ENCODE data around the gene SBNO2.

Gene SBNO2

GRCh38 chr19:1167687-1168571 lies 6.1 kb downstream of the SBNO2 start:
- DNase-seq, result no peak

- no peak for DNase-seq
Measured at GRCh38 chr19:1166872-1167573, 7.0 kb downstream of the SBNO2 start.

- no peak for DNase-seq
Measured at GRCh38 chr19:1164684-1165531, 9.2 kb downstream of the SBNO2 start.

GRCh38 chr19:1163934-1164683 lies 10.0 kb downstream of the SBNO2 start:
- DNase-seq, result no peak

- DNase-seq, result no peak
Measured at GRCh38 chr19:1163283-1163933, 10.7 kb downstream of the SBNO2 start.

- no peak for DNase-seq
Measured at GRCh38 chr19:1162404-1163282, 11.4 kb downstream of the SBNO2 start.

- no peak for DNase-seq
Measured at GRCh38 chr19:1161716-1162115, 12.4 kb downstream of the SBNO2 start.

GRCh38 chr19:1159864-1160595 lies 14.0 kb downstream of the SBNO2 start:
- DNase-seq, result no peak

- DNase-seq, result no peak
Measured at GRCh38 chr19:1158885-1159448, 15.1 kb downstream of the SBNO2 start.

GRCh38 chr19:1157931-1158884 lies 15.9 kb downstream of the SBNO2 start:
- no peak for DNase-seq

- DNase-seq, result no peak
Measured at GRCh38 chr19:1156830-1157615, 17.0 kb downstream of the SBNO2 start.

GRCh38 chr19:1156305-1156801 lies 17.7 kb downstream of the SBNO2 start:
- DNase-seq, result no peak

- no peak for DNase-seq
Measured at GRCh38 chr19:1155352-1156304, 18.4 kb downstream of the SBNO2 start.

- no peak for DNase-seq
Measured at GRCh38 chr19:1154731-1155351, 19.2 kb downstream of the SBNO2 start.

GRCh38 chr19:1153891-1154730 lies 20.0 kb downstream of the SBNO2 start:
- no peak for DNase-seq
